GM04504 (cell line): Measurements from ENCODE around the gene NKD1.
"Not testable (repeated sequence)": the region's sequence is repeated elsewhere in the genome, so short reads cannot be mapped to it uniquely, and the experiment has no call there.

Source experiments
- DNase-seq: peaks from one replicate; pipeline ENCODE4 v3.0.0-alpha.2; 2012; ENCODE audit warnings: low read depth

The NKD1 gene

GRCh38 chr16:50578137-50578536 is 29.9 kb downstream of the NKD1 start:
- DNase-seq: no peak

GRCh38 chr16:50579373-50579772 is 31.2 kb downstream of the NKD1 start:
- DNase-seq: not testable (repeated sequence)

GRCh38 chr16:50580180-50580798 is 32.1 kb downstream of the NKD1 start:
- no peak for DNase-seq

DNA sequence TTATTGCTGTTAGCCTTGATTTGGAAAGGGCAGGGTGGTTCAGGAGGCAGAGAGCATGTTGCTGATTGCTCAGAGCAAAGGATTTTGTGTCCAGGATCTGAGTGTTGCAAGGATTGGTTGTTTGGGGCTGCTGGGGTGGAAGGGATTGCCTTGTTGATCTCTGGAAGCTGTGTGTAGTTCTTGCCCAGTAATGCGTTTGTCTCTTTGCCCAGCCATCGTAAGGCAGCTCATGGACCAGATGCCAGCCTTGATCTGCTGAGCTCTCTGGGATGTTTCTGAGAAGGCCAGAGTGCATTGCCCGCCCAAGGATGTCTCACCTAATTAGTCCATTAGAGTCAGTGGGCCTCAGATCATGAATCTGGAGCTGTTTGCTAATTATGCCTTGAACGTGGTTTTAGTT is 33.6 kb downstream of the NKD1 start:
- no peak for DNase-seq

DNA sequence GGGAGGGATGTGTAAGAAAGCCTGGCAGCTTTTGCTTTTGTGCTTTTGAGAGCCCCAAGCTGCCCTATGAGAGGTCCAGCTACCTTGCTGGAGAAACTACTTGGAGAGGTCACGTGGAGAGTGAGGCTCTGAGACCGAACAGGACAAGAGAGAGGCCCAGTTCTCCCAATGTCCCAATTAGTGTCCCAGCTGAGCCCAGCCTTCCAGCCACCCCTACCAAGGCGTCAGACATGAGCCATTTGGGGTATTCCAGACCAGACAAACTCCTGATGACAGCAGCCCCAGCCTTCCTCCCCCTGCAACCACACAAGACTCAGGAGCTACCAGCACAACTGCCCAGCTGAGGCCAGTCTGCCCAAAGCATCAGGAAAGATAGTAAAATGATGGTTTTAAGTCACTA is 35.0 kb downstream of the NKD1 start:
- no peak for DNase-seq

- no peak for DNase-seq
These were observed 36.0 kb downstream of the NKD1 start for GRCh38 chr16:50584033-50584722.

DNA sequence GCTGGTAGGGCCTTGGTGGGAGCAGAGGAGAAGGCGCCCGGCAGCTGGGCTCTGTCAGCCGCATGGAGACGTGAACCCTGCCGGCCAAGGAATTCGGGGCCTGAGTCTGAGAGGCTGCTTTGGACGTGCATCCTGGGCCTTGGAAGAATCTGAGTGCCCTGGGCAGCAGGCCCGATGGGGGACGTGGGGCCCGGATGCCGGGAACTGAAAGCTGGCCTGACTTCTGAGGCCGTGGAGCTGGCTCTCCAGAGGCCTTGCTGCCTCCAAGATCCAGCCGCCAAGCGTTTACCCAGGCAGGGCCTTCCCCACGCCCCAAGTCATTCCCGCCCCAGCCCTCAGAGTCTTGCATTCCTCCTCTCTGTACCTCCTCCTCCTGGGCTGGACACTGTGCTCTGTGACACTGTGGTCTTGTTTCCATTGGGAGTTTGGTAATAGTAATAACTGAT is 37.2 kb downstream of the NKD1 start:
- no peak for DNase-seq

DNA sequence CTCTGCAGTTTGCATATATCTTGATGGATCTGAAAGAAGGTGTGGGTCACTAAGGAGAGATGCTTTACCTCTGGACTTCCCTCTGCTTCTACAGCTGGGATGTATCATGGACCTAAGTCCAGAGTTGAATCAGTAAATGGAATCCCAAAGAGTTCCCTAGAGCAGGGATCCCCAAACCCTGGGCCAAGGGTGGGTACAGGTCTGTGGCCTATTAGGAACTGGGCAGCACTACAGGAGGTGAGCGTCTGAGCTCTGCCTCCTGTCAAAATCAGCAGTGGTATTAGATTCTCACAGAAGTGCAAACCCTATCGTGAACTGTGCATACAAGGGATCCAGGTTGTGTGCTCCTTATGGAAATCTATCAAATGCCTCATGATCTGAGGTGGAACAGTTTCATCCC is 39.3 kb downstream of the NKD1 start:
- no peak for DNase-seq

DNA sequence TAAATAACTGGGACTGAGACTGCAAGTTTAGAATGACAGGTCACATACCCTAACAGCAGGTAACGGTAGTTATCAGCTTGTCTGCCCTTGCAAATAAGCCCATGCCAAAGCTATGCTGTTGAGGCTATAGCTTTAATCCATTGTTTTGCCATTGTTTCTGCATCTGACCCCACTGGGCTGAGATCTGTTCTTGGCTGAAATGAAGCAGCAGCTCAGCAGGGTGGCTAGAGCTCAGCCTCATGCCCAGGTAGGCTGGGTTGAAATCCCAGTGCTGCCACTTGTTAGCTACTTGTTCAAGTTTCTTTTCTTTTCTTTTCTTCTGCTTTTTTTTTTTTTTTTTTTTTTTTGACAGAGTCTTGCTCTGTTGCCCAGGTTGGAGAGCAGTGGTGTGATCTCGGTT is 40.1 kb downstream of the NKD1 start:
- no peak for DNase-seq

- DNase-seq: no peak
These were observed 43.0 kb downstream of the NKD1 start for GRCh38 chr16:50591209-50591608.

GRCh38 chr16:50591800-50592771 is 43.9 kb downstream of the NKD1 start:
- no peak for DNase-seq

DNA sequence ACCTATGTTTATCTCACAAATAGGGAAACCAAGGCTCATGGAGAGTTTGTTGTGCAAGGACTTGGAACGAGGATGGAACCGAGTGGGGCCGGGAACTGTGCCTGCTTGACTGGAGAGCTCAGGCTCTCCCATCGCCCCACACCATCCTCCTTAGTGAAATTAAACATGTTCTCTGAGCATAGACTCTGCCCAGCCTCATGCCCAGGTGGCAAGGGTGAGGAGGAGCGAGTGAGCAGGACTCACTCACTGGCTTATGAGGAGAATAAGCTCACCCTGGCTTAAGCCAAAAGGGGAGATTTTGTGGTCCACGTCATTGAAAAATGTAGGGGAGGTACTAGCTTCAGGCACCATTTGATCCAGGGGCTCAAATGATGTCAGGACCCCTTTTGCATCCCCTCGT is 44.8 kb downstream of the NKD1 start:
- no peak for DNase-seq

DNA sequence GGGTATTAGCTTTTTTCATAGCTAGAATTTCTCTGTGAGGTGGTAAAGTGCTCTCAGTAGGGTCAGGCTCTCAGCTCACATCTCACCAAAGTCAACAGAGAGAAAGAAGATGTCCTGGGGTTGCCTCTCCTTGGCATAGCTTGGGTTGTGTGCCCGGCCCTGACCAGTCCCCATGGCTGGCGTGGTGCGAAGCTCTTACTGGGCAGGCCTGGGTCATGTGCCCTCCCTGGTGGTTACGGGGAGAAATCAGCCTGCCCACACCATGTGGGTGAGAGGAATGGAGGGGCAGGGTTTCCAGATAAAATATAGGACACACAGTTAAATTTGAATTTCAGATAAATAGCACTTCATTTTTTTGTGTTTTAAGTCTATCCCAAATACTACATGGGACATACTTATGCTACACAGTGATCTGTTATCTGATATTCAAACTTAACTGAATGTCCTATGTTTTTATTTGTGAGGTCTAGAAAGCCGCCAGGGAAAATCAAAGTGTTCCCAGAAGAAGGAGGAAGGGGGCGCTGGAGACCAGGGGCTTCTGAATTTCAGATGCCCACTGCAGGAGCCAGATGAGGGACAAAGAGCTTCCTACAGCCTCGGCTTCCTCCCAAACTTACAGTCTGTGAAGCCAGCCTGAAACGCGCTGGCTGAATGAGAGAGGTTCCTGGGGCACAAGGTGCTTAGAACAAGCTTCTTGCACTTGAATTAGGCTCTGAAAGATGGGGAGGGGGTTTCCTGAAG is 45.4 kb downstream of the NKD1 start:
- DNase-seq: no peak

- DNase-seq: no peak
These were observed 46.4 kb downstream of the NKD1 start for GRCh38 chr16:50594308-50595260.

GRCh38 chr16:50595859-50596258 is 47.7 kb downstream of the NKD1 start:
- no peak for DNase-seq

- no peak for DNase-seq
These were observed 48.7 kb downstream of the NKD1 start for GRCh38 chr16:50596762-50597450.

DNA sequence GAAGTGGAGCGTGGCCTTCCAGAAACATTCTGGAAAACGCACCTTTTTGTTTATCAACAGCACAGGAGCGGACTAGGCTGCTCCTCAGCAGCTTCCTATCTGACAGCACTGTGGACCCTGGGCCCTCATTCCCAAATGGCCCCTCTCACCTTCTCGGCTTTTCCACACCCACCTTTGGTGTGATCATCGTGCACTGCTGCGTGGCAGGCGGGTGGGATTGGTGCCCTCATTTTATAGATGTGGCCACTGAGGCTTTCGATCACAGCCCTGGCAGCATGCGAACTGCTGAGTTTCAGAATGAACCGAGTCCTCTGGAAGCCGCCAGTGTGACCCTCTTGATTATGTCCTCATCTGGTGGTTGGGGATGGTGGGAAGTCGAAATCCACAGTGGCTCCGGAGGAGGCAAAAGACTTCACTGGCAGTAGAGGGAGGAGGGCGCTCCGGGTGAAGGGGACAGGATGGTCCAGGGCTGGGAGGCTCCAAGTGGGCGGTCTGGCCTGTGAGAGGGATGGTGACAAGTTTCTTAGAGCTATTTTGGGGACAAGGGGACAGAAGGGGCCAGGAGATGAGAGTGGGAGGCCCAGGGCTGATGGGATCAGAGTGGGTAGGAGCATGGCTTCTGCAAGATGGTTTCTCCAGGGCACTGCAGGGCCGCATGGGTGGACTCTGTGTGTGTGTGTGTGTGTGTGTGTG is 49.5 kb downstream of the NKD1 start:
- DNase-seq: no peak

DNA sequence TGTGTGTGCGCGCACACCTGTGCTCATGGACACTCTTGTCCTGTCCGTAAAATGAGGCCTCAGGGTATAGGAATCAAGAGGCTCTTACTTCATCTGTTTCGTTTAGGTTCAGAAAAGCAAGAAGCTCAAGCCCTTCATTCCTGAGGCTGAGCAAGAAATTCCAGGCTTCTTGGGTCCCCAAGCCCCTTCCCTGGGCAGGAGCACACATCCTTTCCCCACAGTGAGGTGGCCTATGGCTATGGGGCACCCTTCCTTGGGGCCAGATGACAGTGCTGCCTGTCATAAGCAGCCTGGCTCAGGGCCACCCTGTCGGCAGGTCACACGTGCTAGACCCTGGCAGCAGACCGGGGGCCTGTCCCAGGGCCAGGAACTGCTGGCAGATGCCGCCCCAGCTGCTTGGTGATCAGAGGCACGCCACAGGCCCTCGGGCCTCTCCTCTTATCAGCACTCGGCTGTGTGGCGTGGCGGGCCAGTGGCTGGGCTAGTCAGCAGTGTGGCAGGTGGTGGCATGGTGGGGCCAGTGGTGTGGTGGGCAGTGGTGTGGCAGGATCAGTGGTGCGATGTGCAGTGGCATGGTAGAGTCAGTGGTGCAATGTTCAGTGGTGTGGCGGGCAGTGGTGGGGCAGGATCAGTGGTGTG is 50.2 kb downstream of the NKD1 start:
- no peak for DNase-seq

GRCh38 chr16:50598936-50599361 is 50.8 kb downstream of the NKD1 start:
- no peak for DNase-seq
